ENCODE results near the gene CPTP. TPM values are rescaled to one million over a fixed set of nuclear protein-coding genes. Genes with fewer than 3 reads are reported as not detected.

Gene CPTP
- total RNA-seq, 2 donors from 2014 or later, result 35.8 to 54.0 TPM

GRCh38 chr1:1343811-1344421 lies 19.3 kb downstream of the CPTP start:
- intact Hi-C loops (cut with DNase I), result no loop called here
- Histone ChIP-seq H3K36me3 (peaks cover 0 to 6% of the 10 kb centered on the region in 2 donors), H3K9me3 (no peaks in the 10 kb centered on the region), H3K4me1 (replicated peaks) (peaks cover 14% of the 10 kb centered on the region), H3K27ac (no peak overlapping the region), H3K4me3 (no peak overlapping the region), H3K27me3 (replicated peaks; ENCODE audit: insufficient read depth) (no peaks in the 10 kb centered on the region)
- no peak for DNase-seq (ENCODE audit: low spot score)
- TF ChIP-seq POLR2AphosphoS5 (IDR thresholded peaks at IDR 0.05), result no peak
- no peak for TF ChIP-seq POLR2A (IDR thresholded peaks at IDR 0.05)
- no peak for TF ChIP-seq CTCF (IDR thresholded peaks at IDR 0.05)
- 91% methylated on average over 24 of the region's 24 CpGs for WGBS

GRCh38 chr1:1344655-1345361 lies 20.2 kb downstream of the CPTP start:
- no peak for TF ChIP-seq POLR2A (IDR thresholded peaks at IDR 0.05)
- peak in 2 of 4 experiments; percentile 27 to 30 for TF ChIP-seq CTCF (IDR thresholded peaks at IDR 0.05)
- DNase-seq (ENCODE audit: low spot score), result no peak
- intact Hi-C loops (cut with DNase I), result loop anchor here (5.0 kb wide), 1 partner anchor 38 kb away; the partner anchor contains the start of genes ACAP3 and PUSL1
- no peak overlapping the region for H3K4me3 ChIP-seq
- WGBS, result 68% methylated on average over 14 of the region's 15 CpGs
- H3K36me3 ChIP-seq, result peaks cover 0 to 6% of the 10 kb centered on the region in 2 donors
- H3K27ac ChIP-seq, result no peak overlapping the region
- no peaks in the 10 kb centered on the region for H3K27me3 ChIP-seq (replicated peaks; ENCODE audit: insufficient read depth)
- H3K4me1 ChIP-seq (replicated peaks), result peaks cover 14% of the 10 kb centered on the region
- H3K9me3 ChIP-seq, result no peaks in the 10 kb centered on the region

GRCh38 chr1:1345384-1345783 lies 20.8 kb downstream of the CPTP start:
- WGBS, result 78% methylated on average over 11 of the region's 16 CpGs
- DNase-seq (ENCODE audit: low spot score), result no peak
- intact Hi-C loops (cut with DNase I), result loop anchor here (5.0 kb wide), 1 partner anchor 38 kb away; the partner anchor contains the start of genes ACAP3 and PUSL1
- Histone ChIP-seq H3K4me3 (no peak overlapping the region), H3K36me3 (peaks cover 0 to 6% of the 10 kb centered on the region in 2 donors), H3K27me3 (replicated peaks; ENCODE audit: insufficient read depth) (no peaks in the 10 kb centered on the region), H3K4me1 (replicated peaks) (peaks cover 14% of the 10 kb centered on the region), H3K9me3 (no peaks in the 10 kb centered on the region), H3K27ac (no peak overlapping the region)
- TF ChIP-seq CTCF (IDR thresholded peaks at IDR 0.05) (no peak), POLR2AphosphoS5 (IDR thresholded peaks at IDR 0.05) (no peak), POLR2A (IDR thresholded peaks at IDR 0.05) (no peak)

- intact Hi-C loops (cut with DNase I), result loop anchor here (5.0 kb wide), 1 partner anchor 39 kb away; the partner anchor contains the start of genes ACAP3 and PUSL1
- no peak overlapping the region for H3K27ac ChIP-seq
Observed at GRCh38 chr1:1345860-1346500, 21.4 kb downstream of the CPTP start.

More at GRCh38 chr1:1345860-1346500, 21.4 kb downstream of the CPTP start:
- Histone ChIP-seq H3K9me3 (no peaks in the 10 kb centered on the region), H3K36me3 (peaks cover 0 to 6% of the 10 kb centered on the region in 2 donors), H3K4me3 (no peak overlapping the region), H3K27me3 (replicated peaks; ENCODE audit: insufficient read depth) (no peaks in the 10 kb centered on the region), H3K4me1 (replicated peaks) (peaks cover 14% of the 10 kb centered on the region)
- TF ChIP-seq POLR2A (IDR thresholded peaks at IDR 0.05), result no peak
- TF ChIP-seq CTCF (IDR thresholded peaks at IDR 0.05), result no peak
- TF ChIP-seq POLR2AphosphoS5 (IDR thresholded peaks at IDR 0.05), result no peak
- DNase-seq (ENCODE audit: low spot score), result no peak
- 55% methylated on average over 10 of the region's 12 CpGs for WGBS

Data from prostate gland (tissue), 2 donors.